HUES6 (cell line): ENCODE measurements around the gene CFAP46.

ENCODE experiments used
- H3K27ac ChIP-seq: 2 replicates; pipeline ENCODE4 v1.7.0; 2013; ENCODE audit warnings: low read depth, mild to moderate bottlenecking, low read length, inconsistent platforms
- H3K27me3 ChIP-seq: 2 replicates; pipeline ENCODE4 v1.6.1; 2013; ENCODE audit warnings: low read length; ENCODE audit not compliant: control insufficient read depth, insufficient read depth
- H3K36me3 ChIP-seq: 2 replicates; pipeline ENCODE4 v1.6.1; 2013; ENCODE audit warnings: low read length; ENCODE audit not compliant: control insufficient read depth, insufficient read depth
- H3K4me1 ChIP-seq: 2 replicates; pipeline ENCODE4 v1.6.1; 2013; ENCODE audit warnings: low read length; ENCODE audit not compliant: control insufficient read depth, insufficient read depth
- H3K4me3 ChIP-seq: 2 replicates; pipeline ENCODE4 v1.5.1; 2013; ENCODE audit warnings: low read depth, low read length
- H3K9ac ChIP-seq: one replicate; pipeline ENCODE4 v1.6.1; 2013; ENCODE audit warnings: mild to moderate bottlenecking, low read length
- H3K9me3 ChIP-seq: 2 replicates; pipeline ENCODE4 v1.6.1; 2013; ENCODE audit warnings: low read depth, low read length; ENCODE audit not compliant: control insufficient read depth, insufficient read depth

CFAP46 gene

GRCh38 chr10:132842397-132842796, 100.0 kb downstream of the CFAP46 start:
- Histone ChIP-seq H3K27me3 (no peaks in the 10 kb centered on the region), H3K27ac (no peak overlapping the region), H3K36me3 (no peaks in the 10 kb centered on the region), H3K4me3 (no peak overlapping the region), H3K9ac (no peak overlapping the region), H3K4me1 (no peaks in the 10 kb centered on the region), H3K9me3 (peaks cover 25% of the 10 kb centered on the region)

GRCh38 chr10:132841615-132841975, 100.8 kb downstream of the CFAP46 start:
- no peak overlapping the region for H3K27ac ChIP-seq

DNA sequence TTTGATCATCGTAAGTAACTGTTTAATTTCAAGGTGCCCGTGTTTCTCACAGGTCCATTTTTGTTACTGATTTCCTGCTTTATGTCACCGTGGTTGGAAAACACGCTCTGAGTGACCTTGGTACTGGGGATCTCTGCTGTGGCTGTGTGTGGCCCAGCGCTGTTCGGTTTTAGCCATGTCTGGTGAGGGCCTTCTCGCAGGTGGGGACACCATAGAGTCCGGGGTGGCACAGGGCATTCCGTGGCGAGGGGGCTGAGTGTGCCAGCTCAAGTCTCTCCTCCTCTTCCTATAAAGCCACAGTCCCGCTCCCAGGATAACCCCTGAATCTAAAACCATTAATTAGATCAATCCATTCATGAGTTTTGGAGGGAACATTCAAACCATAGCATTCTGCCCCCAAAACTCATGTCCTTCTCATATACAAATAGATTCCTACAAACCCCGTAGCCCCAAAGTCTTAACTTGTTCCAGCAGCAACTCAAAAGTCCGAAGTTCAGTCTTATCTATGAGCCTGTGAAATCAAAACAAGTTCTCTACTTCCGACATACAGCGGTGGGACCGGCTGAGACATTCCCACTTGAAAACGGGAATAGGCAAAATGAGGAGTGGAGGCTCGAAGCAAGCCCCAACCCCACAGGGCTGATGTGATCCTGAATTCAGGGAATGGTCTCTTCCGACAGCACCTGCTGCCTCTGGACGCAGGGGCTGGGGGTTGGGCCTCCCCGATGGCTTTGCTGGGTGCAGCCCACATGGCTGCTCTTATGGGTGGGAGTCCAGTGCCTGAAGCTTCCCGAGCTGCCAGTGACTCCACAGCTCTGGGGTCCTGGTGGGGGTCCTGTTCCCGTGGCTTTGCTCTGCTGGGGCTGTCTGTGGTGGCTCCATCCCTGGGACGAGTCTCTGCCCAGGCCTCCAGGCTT, 101.4 kb downstream of the CFAP46 start:
- H3K9me3 ChIP-seq, result peaks cover 25% of the 10 kb centered on the region
- H3K9ac ChIP-seq, result no peak overlapping the region
- H3K4me1 ChIP-seq, result no peaks in the 10 kb centered on the region
- no peaks in the 10 kb centered on the region for H3K36me3 ChIP-seq
- H3K4me3 ChIP-seq, result no peak overlapping the region
- no peak overlapping the region for H3K27ac ChIP-seq
- H3K27me3 ChIP-seq, result no peaks in the 10 kb centered on the region

More at GRCh38 chr10:132841615-132841975, 100.8 kb downstream of the CFAP46 start:
- H3K27me3 ChIP-seq, result no peaks in the 10 kb centered on the region
- no peaks in the 10 kb centered on the region for H3K36me3 ChIP-seq
- H3K9ac ChIP-seq, result no peak overlapping the region
- no peaks in the 10 kb centered on the region for H3K4me1 ChIP-seq
- no peak overlapping the region for H3K4me3 ChIP-seq
- peaks cover 25% of the 10 kb centered on the region for H3K9me3 ChIP-seq

GRCh38 chr10:132839061-132839460, 103.3 kb downstream of the CFAP46 start:
- Histone ChIP-seq H3K27me3 (no peaks in the 10 kb centered on the region), H3K36me3 (no peaks in the 10 kb centered on the region), H3K4me3 (no peak overlapping the region), H3K9ac (no peak overlapping the region), H3K9me3 (peaks cover 25% of the 10 kb centered on the region), H3K4me1 (no peaks in the 10 kb centered on the region), H3K27ac (no peak overlapping the region)

- Histone ChIP-seq H3K4me3 (no peak overlapping the region), H3K9me3 (peaks cover 24% of the 10 kb centered on the region), H3K9ac (no peak overlapping the region), H3K4me1 (no peaks in the 10 kb centered on the region), H3K27me3 (no peaks in the 10 kb centered on the region), H3K27ac (no peak overlapping the region), H3K36me3 (no peaks in the 10 kb centered on the region)
These were observed 103.9 kb downstream of the CFAP46 start for GRCh38 chr10:132838346-132838970.

GRCh38 chr10:132837905-132838304, 104.5 kb downstream of the CFAP46 start:
- no peak overlapping the region for H3K4me3 ChIP-seq
- no peaks in the 10 kb centered on the region for H3K36me3 ChIP-seq
- peaks cover 19% of the 10 kb centered on the region for H3K9me3 ChIP-seq
- H3K27ac ChIP-seq, result no peak overlapping the region
- no peaks in the 10 kb centered on the region for H3K27me3 ChIP-seq
- no peaks in the 10 kb centered on the region for H3K4me1 ChIP-seq
- H3K9ac ChIP-seq, result no peak overlapping the region

- Histone ChIP-seq H3K9me3 (peaks cover 9% of the 10 kb centered on the region), H3K4me1 (no peaks in the 10 kb centered on the region), H3K36me3 (no peaks in the 10 kb centered on the region), H3K27ac (no peak overlapping the region), H3K9ac (no peak overlapping the region), H3K4me3 (no peak overlapping the region), H3K27me3 (no peaks in the 10 kb centered on the region)
These were observed 105.4 kb downstream of the CFAP46 start for GRCh38 chr10:132836832-132837540.

GRCh38 chr10:132836248-132836831, 106.0 kb downstream of the CFAP46 start:
- Histone ChIP-seq H3K36me3 (no peaks in the 10 kb centered on the region), H3K4me1 (no peaks in the 10 kb centered on the region), H3K27me3 (no peaks in the 10 kb centered on the region; the same call in 1 of the 2 replicates), H3K9ac (no peak overlapping the region), H3K4me3 (no peak overlapping the region), H3K27ac (no peak overlapping the region), H3K9me3 (peaks cover 3% of the 10 kb centered on the region)

DNA sequence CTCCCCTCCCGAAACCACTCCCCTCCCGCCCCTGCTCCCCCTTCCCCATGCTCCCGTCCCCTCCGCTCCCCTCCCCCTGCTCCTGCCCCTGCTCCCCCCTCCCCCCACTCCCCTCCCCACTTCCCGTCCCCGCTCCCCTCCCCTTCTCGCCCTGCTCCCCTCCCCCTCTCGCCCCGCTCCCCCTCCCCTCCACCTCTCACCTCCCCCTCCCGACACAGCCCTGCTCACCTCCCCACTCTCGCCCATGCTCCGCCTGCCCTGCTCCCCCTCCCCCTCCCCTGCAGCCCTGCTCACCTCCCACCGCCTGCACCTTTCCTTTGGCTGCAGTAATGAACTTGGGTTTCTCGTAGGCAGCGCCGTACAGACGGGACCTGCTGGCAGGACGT, 106.5 kb downstream of the CFAP46 start:
- Histone ChIP-seq H3K9ac (no peak overlapping the region), H3K4me3 (no peak overlapping the region), H3K36me3 (no peaks in the 10 kb centered on the region), H3K4me1 (no peaks in the 10 kb centered on the region), H3K27ac (no peak overlapping the region), H3K9me3 (no peaks in the 10 kb centered on the region; the same call in 1 of the 2 replicates), H3K27me3 (no peaks in the 10 kb centered on the region; the same call in 1 of the 2 replicates)

GRCh38 chr10:132834891-132835847, 107.2 kb downstream of the CFAP46 start:
- Histone ChIP-seq H3K27me3 (no peaks in the 10 kb centered on the region; the same call in 1 of the 2 replicates), H3K36me3 (no peaks in the 10 kb centered on the region), H3K9ac (no peak overlapping the region), H3K9me3 (no peaks in the 10 kb centered on the region; the same call in 1 of the 2 replicates), H3K4me1 (no peaks in the 10 kb centered on the region), H3K4me3 (no peak overlapping the region), H3K27ac (no peak overlapping the region)
